GM12878 (cell line): ENCODE results near the gene KLHDC10. TPM values are rescaled to one million over a fixed set of nuclear protein-coding genes. Genes with fewer than 3 reads are reported as not detected.

Source experiments
- ATAC-seq: fragments of 200-7000 bp; cut with Tn5 transposase; 3 replicates; pipeline ENCODE4 v1.9.1; 2020; ENCODE audit warnings: mild to moderate bottlenecking, moderate library complexity
- BruUV-seq: library from RNA; stranded (reverse); fragments of 400-500 nt; replicated peaks from 2 replicates; lab custom pipeline; 2021; lab: Mats Ljungman, UMichigan
- CTCF ChIA-PET: fragments of 300-600 bp; sonication (Branson Sonifier 250); formaldehyde crosslinking; extraction: SDS; loops from one replicate; lab custom pipeline; 2021; ENCODE audit warnings: inconsistent platforms; lab: Yijun Ruan, JAX
- POLR2A ChIA-PET: fragments of 350-600 bp; formaldehyde crosslinking; extraction: SDS; loops from one replicate; lab custom pipeline; 2021; ENCODE audit warnings: inconsistent platforms; lab: Charles Lee
- RAD21 ChIA-PET: fragments of 300-600 bp; sonication (Branson Sonifier 250); formaldehyde crosslinking; loops from one replicate; lab custom pipeline; 2023; ENCODE audit warnings: antibody characterized with exemption; ENCODE audit not compliant: unreplicated experiment; lab: Charles Lee
- SMC1A ChIA-PET: fragments of 300-600 bp; sonication (Branson Sonifier 250); formaldehyde crosslinking; loops from one replicate; lab custom pipeline; 2023; ENCODE audit not compliant: unreplicated experiment, uncharacterized antibody; lab: Charles Lee
- DNase-seq: peaks from one replicate; pipeline ENCODE4 v3.0.0-alpha.2; 2011; ENCODE audit warnings: low read depth, low spot score
- FAIRE-seq: peaks from 3 replicates; lab custom pipeline; 2011; peaks lifted over from hg19 to GRCh38; lab: Jason Lieb, UNC
- H2AFZ ChIP-seq: 2 replicates; pipeline ENCODE4 v1.6.0; 2011; ENCODE audit warnings: low read depth, low read length, control low read depth; ENCODE audit not compliant: control insufficient read depth
- H3K27ac ChIP-seq: 2 replicates; pipeline ENCODE4 v1.5.1; 2011; ENCODE audit warnings: control low read depth; ENCODE audit not compliant: control insufficient read depth, insufficient read depth
- H3K27me3 ChIP-seq, 2 experiments: replicated peaks in 1 of 2; 2 replicates each; pipeline versions ENCODE4 v1.6.0 to v1.6.1; 2011; ENCODE audit warnings: low read length in 1 of 2; ENCODE audit not compliant: control insufficient read depth in 2 of 2, insufficient read depth in 2 of 2
- H3K36me3 ChIP-seq, 2 experiments: 2 replicates each; pipeline ENCODE4 v1.5.1; 2011; ENCODE audit warnings: low read length in 1 of 2; ENCODE audit not compliant: control insufficient read depth in 2 of 2, insufficient read depth in 2 of 2
- H3K4me1 ChIP-seq: 2 replicates; pipeline ENCODE4 v1.6.1; 2011; ENCODE audit warnings: mild to moderate bottlenecking, low read length, moderate library complexity, mixed read lengths; ENCODE audit not compliant: control insufficient read depth, insufficient read depth
- H3K4me2 ChIP-seq: 2 replicates; pipeline ENCODE4 v1.6.0; 2011; ENCODE audit warnings: control low read depth; ENCODE audit not compliant: control insufficient read depth, insufficient read depth
- H3K4me3 ChIP-seq: fragments of 200-600 bp; sonication (generic); 2 replicates; pipeline ENCODE4 v1.5.1; 2016
- H3K79me2 ChIP-seq: 2 replicates; pipeline ENCODE4 v1.6.0; 2011; ENCODE audit warnings: low read length; ENCODE audit not compliant: control insufficient read depth, insufficient read depth
- H3K9ac ChIP-seq: 2 replicates; pipeline ENCODE4 v1.8.0; 2011; ENCODE audit warnings: low read length, control low read depth, mixed read lengths; ENCODE audit not compliant: control insufficient read depth, insufficient read depth
- H3K9me3 ChIP-seq: replicated peaks from 3 replicates; pipeline ENCODE4 v1.5.1; 2011; ENCODE audit warnings: mild to moderate bottlenecking, low read length; ENCODE audit not compliant: control insufficient read depth, insufficient read depth
- H4K20me1 ChIP-seq: 2 replicates; pipeline ENCODE4 v1.6.0; 2011; ENCODE audit not compliant: control insufficient read depth, insufficient read depth
- CBX3 ChIP-seq: fragments of 200-600 bp; sonication (generic); IDR thresholded peaks from 2 replicates; pipeline ENCODE4 v1.6.1; 2016; ENCODE audit warnings: low read depth, borderline replicate concordance
- FOXM1 ChIP-seq: IDR thresholded peaks from 2 replicates; pipeline ENCODE4 v1.6.1; 2012; ENCODE audit warnings: low read depth, mild to moderate bottlenecking, inconsistent platforms, low read length, moderate library complexity
- HDAC2 ChIP-seq: fragments of 200-600 bp; sonication (generic); IDR thresholded peaks from 2 replicates; pipeline ENCODE4 v1.6.1; 2017
- IKZF1 ChIP-seq: fragments of 450-650 bp; conservative IDR thresholded peaks from 2 replicates; pipeline ENCODE4 v1.6.1; 2017; ENCODE audit warnings: antibody characterized with exemption, mild to moderate bottlenecking
- MXI1 ChIP-seq: fragments of 150-350 bp; IDR thresholded peaks from 2 replicates; pipeline ENCODE4 v1.6.1; 2011; ENCODE audit warnings: low read depth, mild to moderate bottlenecking, inconsistent platforms, low read length, improper control_type of control experiment
- MYC ChIP-seq: IDR thresholded peaks from 2 replicates; pipeline ENCODE4 v1.6.1; 2011; ENCODE audit warnings: mild to moderate bottlenecking, low read length, moderate library complexity, inconsistent platforms; ENCODE audit not compliant: insufficient read depth, insufficient replicate concordance, insufficient read length, severe bottlenecking
- NFYA ChIP-seq: IDR thresholded peaks from 2 replicates; pipeline ENCODE4 v1.6.1; 2011; ENCODE audit warnings: low read depth, mild to moderate bottlenecking, low read length, improper control_type of control experiment, borderline replicate concordance
- RAD51 ChIP-seq: fragments of 450-650 bp; IDR thresholded peaks from 2 replicates; pipeline ENCODE4 v1.6.1; 2016; ENCODE audit warnings: moderate library complexity, mild to moderate bottlenecking, inconsistent platforms
- SMAD1 ChIP-seq: fragments of 450-650 bp; IDR thresholded peaks from 2 replicates; pipeline ENCODE4 v1.6.1; 2018; ENCODE audit warnings: mild to moderate bottlenecking, low read depth; ENCODE audit not compliant: partially characterized antibody
- ZNF384 ChIP-seq: IDR thresholded peaks from 2 replicates; pipeline ENCODE4 v1.6.1; 2012; ENCODE audit warnings: low read depth, mild to moderate bottlenecking, low read length, improper control_type of control experiment, borderline replicate concordance
- WGBS: methylation state at CpG from one replicate; pipeline ENCODE4 v1.1.6; 2016; ENCODE audit warnings: low lambda C conversion rate; ENCODE audit not compliant: insufficient replicate concordance, insufficient coverage; ENCODE audit errors: missing lambda C conversion rate; 5-methylcytosine and 5-hydroxymethylcytosine counted together
- in situ Hi-C: fragments of 300-500 bp; cut with MboI; formaldehyde crosslinking; loops from 9 replicates; pipeline ENCODE4 v1.14.3; 2018; ENCODE audit warnings: mixed read lengths
- intact Hi-C: fragments of 100-400 bp; cut with micrococcal nuclease; formaldehyde crosslinking; loops from one replicate; pipeline ENCODE4 v1.14.2; 2022; ENCODE audit not compliant: unreplicated experiment
- polyA plus RNA-seq, 11 experiments: library from polyadenylated mRNA; depleted of rRNA in 4 of 11; unstranded in 6 of 11; stranded (reverse) in 5 of 11; fragments of >200 nt; fragmentation: Nextera tagmentation in 4 of 11; fragmentation: Illumina TruSeq in 1 of 11; extraction: Ambion mirVana in 4 of 11; extraction: Trizol in 1 of 11; gene quantifications; 1 replicate in 1 of 11; 2 replicates in 10 of 11; pipeline versions ENCODE4 v1.2.1 to v1.2.3, GENCODE V29; 2011 to 2016; ENCODE audit warnings: inconsistent platforms in 2 of 11, missing spikeins in 2 of 11, low read depth in 1 of 11
- total RNA-seq, 4 experiments: library from RNA; depleted of rRNA in 3 of 4; stranded (reverse); fragments of >200 nt in 3 of 4; fragmentation: Illumina TruSeq in 1 of 4; extraction: Trizol in 1 of 4; gene quantifications; 2 replicates each; pipeline versions ENCODE4 v1.2.1 to v1.2.3, GENCODE V29; 2013 to 2021
- TF ChIP-seq, protein P1 (sequence below): fragments of 450-650 bp; formaldehyde crosslinking; IDR thresholded peaks from 2 replicates; pipeline ENCODE4 v1.5.0; 2022; ENCODE audit warnings: mild to moderate bottlenecking, missing genetic modification characterization
- TF ChIP-seq, protein P2 (sequence below): fragments of 450-650 bp; IDR thresholded peaks from 2 replicates; pipeline ENCODE4 v1.6.1; 2016; ENCODE audit warnings: mild to moderate bottlenecking
- TF ChIP-seq, protein P3 (sequence below): fragments of 450-650 bp; conservative IDR thresholded peaks from 2 replicates; pipeline ENCODE4 v1.6.1; 2017; ENCODE audit warnings: mild to moderate bottlenecking, moderate library complexity

KLHDC10 gene
- total and polyA plus RNA-seq, 10 of the 15 experiments (the other 5 are each of a cell fraction or from before 2014, with no cell fraction given) = 2.9 to 20.6 (median 9.4) TPM

DNA sequence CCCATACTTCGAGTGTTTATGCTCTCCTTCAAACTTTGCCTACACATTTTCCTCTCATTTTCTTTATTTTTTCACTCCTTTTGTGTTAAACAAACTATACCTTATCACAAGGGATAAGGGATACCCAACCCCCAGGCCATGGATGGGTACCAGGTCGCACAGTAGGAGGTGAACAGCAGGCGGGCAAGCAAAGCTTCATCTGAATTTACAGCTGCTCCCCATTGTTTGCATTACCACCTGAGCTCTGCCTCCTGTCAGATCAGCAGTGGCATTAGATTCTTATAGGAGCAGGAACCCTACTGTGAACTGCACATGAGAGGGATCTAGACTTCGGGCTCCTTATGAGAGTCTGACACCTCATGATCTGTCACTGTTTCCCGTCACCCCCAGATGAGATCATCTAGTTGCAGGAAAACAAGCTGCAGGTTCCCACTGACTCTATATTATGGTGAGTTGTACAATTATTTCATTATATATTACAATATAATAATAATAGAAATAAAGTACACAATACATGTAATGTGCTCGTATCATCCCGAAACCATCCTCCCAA lies 47.6 kb upstream of the KLHDC10 start:
- no TSS peak for BruUV-seq
- Histone ChIP-seq H3K27ac (no peak overlapping the region), H3K9me3 (no peaks in the 10 kb centered on the region), H3K79me2 (no peaks in the 10 kb centered on the region), H3K4me2 (no peak overlapping the region), H3K27me3 (no peaks in the 10 kb centered on the region), H3K9ac (no peak overlapping the region), H2AFZ (no peak overlapping the region), H3K4me1 (no peaks in the 10 kb centered on the region), H4K20me1 (no peaks in the 10 kb centered on the region), H3K36me3 (peaks cover 10 to 18% of the 10 kb centered on the region in 2 experiments), H3K4me3 (no peak overlapping the region)
- ChIA-PET SMC1A (no interaction called here), CTCF (interaction anchor here (0.6 kb wide), 1 partner anchor 65 kb away, joined by 5 read pairs; no protein-coding TSS in a partner anchor), RAD21 (interaction anchor here (0.5 kb wide), 1 partner anchor 12 kb away, joined by 3 read pairs; no protein-coding TSS in a partner anchor), POLR2A (interaction anchor here (0.5 kb wide), 1 partner anchor 68 kb away, joined by 3 read pairs; no protein-coding TSS in a partner anchor)
- TF ChIP-seq MXI1 = no peak
- TF ChIP-seq RAD51 = no peak
- TF ChIP-seq, protein P1, sequence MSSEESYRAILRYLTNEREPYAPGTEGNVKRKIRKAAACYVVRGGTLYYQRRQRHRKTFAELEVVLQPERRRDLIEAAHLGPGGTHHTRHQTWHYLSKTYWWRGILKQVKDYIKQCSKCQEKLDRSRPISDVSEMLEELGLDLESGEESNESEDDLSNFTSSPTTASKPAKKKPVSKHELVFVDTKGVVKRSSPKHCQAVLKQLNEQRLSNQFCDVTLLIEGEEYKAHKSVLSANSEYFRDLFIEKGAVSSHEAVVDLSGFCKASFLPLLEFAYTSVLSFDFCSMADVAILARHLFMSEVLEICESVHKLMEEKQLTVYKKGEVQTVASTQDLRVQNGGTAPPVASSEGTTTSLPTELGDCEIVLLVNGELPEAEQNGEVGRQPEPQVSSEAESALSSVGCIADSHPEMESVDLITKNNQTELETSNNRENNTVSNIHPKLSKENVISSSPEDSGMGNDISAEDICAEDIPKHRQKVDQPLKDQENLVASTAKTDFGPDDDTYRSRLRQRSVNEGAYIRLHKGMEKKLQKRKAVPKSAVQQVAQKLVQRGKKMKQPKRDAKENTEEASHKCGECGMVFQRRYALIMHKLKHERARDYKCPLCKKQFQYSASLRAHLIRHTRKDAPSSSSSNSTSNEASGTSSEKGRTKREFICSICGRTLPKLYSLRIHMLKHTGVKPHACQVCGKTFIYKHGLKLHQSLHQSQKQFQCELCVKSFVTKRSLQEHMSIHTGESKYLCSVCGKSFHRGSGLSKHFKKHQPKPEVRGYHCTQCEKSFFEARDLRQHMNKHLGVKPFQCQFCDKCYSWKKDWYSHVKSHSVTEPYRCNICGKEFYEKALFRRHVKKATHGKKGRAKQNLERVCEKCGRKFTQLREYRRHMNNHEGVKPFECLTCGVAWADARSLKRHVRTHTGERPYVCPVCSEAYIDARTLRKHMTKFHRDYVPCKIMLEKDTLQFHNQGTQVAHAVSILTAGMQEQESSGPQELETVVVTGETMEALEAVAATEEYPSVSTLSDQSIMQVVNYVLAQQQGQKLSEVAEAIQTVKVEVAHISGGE = no peak
- TF ChIP-seq, protein P2, sequence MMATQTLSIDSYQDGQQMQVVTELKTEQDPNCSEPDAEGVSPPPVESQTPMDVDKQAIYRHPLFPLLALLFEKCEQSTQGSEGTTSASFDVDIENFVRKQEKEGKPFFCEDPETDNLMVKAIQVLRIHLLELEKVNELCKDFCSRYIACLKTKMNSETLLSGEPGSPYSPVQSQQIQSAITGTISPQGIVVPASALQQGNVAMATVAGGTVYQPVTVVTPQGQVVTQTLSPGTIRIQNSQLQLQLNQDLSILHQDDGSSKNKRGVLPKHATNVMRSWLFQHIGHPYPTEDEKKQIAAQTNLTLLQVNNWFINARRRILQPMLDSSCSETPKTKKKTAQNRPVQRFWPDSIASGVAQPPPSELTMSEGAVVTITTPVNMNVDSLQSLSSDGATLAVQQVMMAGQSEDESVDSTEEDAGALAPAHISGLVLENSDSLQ = no peak
- no peak for TF ChIP-seq ZNF384
- TF ChIP-seq CBX3 = no peak
- no peak for TF ChIP-seq NFYA
- no peak for TF ChIP-seq HDAC2
- no peak for TF ChIP-seq SMAD1
- no peak for TF ChIP-seq MYC
- TF ChIP-seq, protein P3, sequence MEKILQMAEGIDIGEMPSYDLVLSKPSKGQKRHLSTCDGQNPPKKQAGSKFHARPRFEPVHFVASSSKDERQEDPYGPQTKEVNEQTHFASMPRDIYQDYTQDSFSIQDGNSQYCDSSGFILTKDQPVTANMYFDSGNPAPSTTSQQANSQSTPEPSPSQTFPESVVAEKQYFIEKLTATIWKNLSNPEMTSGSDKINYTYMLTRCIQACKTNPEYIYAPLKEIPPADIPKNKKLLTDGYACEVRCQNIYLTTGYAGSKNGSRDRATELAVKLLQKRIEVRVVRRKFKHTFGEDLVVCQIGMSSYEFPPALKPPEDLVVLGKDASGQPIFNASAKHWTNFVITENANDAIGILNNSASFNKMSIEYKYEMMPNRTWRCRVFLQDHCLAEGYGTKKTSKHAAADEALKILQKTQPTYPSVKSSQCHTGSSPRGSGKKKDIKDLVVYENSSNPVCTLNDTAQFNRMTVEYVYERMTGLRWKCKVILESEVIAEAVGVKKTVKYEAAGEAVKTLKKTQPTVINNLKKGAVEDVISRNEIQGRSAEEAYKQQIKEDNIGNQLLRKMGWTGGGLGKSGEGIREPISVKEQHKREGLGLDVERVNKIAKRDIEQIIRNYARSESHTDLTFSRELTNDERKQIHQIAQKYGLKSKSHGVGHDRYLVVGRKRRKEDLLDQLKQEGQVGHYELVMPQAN = no peak
- no peak for TF ChIP-seq IKZF1
- no peak for TF ChIP-seq FOXM1
- WGBS = 99% methylated on average over 7 of the region's 7 CpGs
- intact Hi-C loops = no loop called here
- no peak for DNase-seq
- in situ Hi-C loops = no loop called here
- FAIRE-seq = no peak
- ATAC-seq = no peak
